ENCODE data around the gene SEC31B. TPM values are rescaled to one million over a fixed set of nuclear protein-coding genes. Genes with fewer than 3 reads are reported as not detected.

Gene SEC31B
- total RNA-seq, 1 donor from 2014 or later = 20.9 TPM

DNA sequence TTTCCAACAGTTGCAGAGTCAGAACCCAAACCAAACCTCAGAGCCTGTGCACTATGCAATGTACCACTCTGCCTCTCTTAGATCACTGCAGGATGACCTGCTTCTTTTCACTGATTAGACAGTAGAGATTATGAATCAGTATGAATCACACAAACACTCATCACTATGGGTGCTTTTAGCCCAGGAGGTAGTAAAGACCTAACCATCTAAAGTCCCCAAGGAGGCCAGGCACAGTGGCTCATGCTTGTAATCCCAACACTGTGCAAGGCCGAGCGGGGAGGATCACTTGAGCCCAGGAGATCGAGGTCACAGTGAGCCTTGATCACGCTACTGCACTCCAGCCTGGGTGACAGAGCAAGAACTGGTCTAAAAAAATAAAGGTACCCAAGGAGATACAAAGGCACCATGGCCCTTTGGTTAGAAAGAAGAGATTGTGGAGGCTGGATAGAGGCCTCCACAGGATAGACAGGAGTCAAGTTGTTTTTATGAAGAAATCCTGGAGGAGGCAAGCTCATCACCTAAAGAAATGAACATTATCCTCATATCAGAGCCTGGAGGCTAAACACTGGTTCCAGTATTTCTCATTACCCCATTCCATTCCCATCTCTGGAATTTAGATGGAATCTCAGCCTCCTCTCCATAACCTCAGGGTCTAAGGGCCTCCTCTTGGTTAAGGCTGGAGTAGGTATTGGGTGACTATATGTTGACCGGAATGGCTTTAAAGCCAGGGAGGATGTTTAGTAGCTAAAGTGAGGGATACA is 12.9 kb downstream of the SEC31B start:
- Mint-ChIP-seq H3K27me3 (no peaks in the 10 kb centered on the region), H3K4me3 (no peak overlapping the region), H3K9me3 (no peaks in the 10 kb centered on the region), H3K27ac (no peak overlapping the region), H3K4me1 (ENCODE audit: unreplicated experiment) (peaks cover 25% of the 10 kb centered on the region), H3K36me3 (peaks cover 23% of the 10 kb centered on the region)
- TF ChIP-seq, protein P1, sequence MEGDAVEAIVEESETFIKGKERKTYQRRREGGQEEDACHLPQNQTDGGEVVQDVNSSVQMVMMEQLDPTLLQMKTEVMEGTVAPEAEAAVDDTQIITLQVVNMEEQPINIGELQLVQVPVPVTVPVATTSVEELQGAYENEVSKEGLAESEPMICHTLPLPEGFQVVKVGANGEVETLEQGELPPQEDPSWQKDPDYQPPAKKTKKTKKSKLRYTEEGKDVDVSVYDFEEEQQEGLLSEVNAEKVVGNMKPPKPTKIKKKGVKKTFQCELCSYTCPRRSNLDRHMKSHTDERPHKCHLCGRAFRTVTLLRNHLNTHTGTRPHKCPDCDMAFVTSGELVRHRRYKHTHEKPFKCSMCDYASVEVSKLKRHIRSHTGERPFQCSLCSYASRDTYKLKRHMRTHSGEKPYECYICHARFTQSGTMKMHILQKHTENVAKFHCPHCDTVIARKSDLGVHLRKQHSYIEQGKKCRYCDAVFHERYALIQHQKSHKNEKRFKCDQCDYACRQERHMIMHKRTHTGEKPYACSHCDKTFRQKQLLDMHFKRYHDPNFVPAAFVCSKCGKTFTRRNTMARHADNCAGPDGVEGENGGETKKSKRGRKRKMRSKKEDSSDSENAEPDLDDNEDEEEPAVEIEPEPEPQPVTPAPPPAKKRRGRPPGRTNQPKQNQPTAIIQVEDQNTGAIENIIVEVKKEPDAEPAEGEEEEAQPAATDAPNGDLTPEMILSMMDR (conservative IDR thresholded peaks at IDR 0.05) = no peak
- DNase-seq (ENCODE audit: extremely low spot score, unreplicated experiment) = no peak

DNA sequence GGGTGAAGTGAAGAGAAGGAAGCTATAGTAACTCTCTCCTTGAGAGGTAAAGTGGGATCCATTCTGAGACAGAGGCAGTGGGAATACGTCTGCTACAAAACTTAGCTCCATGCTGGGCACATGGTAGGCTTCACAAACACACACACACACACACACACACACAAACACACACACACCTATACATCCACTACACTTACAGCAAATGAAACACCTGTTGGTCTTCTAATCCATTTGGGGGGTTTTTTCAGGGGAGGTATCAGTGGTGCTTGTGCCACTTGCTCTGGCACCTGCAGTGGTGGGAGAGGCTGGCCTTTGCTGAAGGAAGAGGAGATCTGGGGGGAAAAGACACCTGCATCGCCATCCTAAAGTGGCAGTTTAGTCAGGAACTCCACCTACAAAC is 14.5 kb downstream of the SEC31B start:
- DNase-seq (ENCODE audit: extremely low spot score, unreplicated experiment) = no peak
- Mint-ChIP-seq H3K27ac (no peak overlapping the region), H3K27me3 (no peaks in the 10 kb centered on the region), H3K4me1 (ENCODE audit: unreplicated experiment) (peaks cover 25% of the 10 kb centered on the region), H3K9me3 (no peaks in the 10 kb centered on the region), H3K36me3 (peaks cover 31% of the 10 kb centered on the region), H3K4me3 (no peak overlapping the region)
- TF ChIP-seq, protein P1 (conservative IDR thresholded peaks at IDR 0.05) = no peak

DNA sequence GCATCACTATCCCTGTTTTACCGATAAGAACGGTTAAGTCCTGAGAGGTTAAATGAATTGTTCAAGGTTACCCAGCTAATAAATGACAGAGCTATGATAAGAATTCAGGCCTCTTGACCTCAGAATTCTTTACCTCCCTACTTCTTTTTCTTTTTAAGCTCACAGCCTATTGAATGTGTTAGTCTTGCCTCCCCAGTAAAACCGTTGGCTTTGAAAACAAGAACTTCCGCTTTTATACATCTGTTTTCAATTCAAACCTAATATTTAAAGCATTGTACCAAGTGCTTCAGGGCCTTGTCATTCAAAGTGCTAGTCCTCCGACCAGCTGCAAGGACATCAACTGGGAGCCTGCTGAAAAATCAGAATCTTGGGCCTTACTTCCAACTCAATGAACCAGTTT is 15.6 kb downstream of the SEC31B start:
- DNase-seq (ENCODE audit: extremely low spot score, unreplicated experiment) = no peak
- no peaks in the 10 kb centered on the region for H3K27me3 Mint-ChIP-seq
- no peak overlapping the region for H3K4me3 Mint-ChIP-seq
- peaks cover 38% of the 10 kb centered on the region for H3K36me3 Mint-ChIP-seq
- no peaks in the 10 kb centered on the region for H3K9me3 Mint-ChIP-seq
- H3K4me1 Mint-ChIP-seq (ENCODE audit: unreplicated experiment) = peaks cover 30% of the 10 kb centered on the region
- TF ChIP-seq, protein P1 (conservative IDR thresholded peaks at IDR 0.05) = no peak
- no peak overlapping the region for H3K27ac Mint-ChIP-seq

DNA sequence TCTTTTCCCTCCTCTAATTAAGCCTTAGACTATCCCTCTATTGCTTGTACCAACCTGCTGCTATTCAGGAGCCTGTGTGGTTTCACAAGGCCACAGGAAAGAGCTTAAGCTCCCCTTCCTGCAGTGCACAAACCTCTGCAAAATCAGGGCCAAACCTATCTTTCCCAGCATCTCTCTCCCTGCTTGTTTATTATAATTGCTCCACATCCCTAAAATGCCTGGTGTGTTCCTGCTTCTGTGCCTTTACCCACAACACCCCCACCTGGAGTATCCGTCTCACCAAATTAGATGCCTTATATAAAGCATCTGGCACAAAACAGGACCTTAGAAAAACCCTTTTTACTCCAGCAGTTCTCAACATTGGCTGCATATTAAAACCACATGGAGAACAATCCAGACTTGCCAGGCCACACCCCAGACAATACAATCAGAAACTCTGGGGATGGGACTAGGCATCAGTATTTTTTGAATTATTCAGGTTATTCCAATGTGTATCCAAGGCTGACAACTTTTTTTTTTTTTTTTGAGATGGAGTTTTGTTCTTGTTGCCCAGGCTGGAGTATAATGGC is 16.7 kb downstream of the SEC31B start:
- peaks cover 25% of the 10 kb centered on the region for H3K4me1 Mint-ChIP-seq (ENCODE audit: unreplicated experiment)

DNA sequence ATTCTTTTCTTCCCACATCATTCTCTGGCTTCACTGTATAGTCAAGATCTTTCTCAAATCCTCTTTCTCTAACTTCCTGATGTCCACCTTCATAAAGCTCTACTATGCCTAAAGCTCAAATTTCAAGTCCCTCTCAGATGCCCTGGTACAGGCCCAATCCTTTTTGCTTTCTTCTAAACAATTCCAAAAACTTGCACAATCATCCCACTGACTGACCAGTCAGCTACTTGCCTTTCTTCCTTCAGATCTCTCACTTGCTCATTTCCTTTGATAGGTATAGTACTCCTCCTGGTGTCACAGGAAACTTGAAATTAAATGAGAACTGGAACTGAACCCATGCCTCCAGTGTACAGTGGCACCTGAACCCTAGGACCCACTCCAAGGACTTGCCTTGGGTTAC is 18.2 kb downstream of the SEC31B start:
- Mint-ChIP-seq H3K27me3 (no peaks in the 10 kb centered on the region), H3K4me3 (no peak overlapping the region), H3K36me3 (peaks cover 31% of the 10 kb centered on the region), H3K4me1 (ENCODE audit: unreplicated experiment) (peaks cover 25% of the 10 kb centered on the region), H3K27ac (no peak overlapping the region), H3K9me3 (no peaks in the 10 kb centered on the region)
- TF ChIP-seq, protein P1 (conservative IDR thresholded peaks at IDR 0.05) = no peak
- no peak for DNase-seq (ENCODE audit: extremely low spot score, unreplicated experiment)

More for the DNA sequence above, 16.7 kb downstream of the SEC31B start:
- H3K9me3 Mint-ChIP-seq = no peaks in the 10 kb centered on the region
- peaks cover 35% of the 10 kb centered on the region for H3K36me3 Mint-ChIP-seq
- H3K4me3 Mint-ChIP-seq = no peak overlapping the region
- no peak for DNase-seq (ENCODE audit: extremely low spot score, unreplicated experiment)
- H3K27ac Mint-ChIP-seq = no peak overlapping the region
- TF ChIP-seq, protein P1 (conservative IDR thresholded peaks at IDR 0.05) = no peak
- H3K27me3 Mint-ChIP-seq = no peaks in the 10 kb centered on the region

Measured in type B pancreatic cell (in vitro differentiated cells).